K562 (cell line): Measurements from ENCODE around the gene BEST1. TPM values are rescaled to one million over a fixed set of nuclear protein-coding genes. Genes with fewer than 3 reads are reported as not detected.

Experiments used
- ARID1B ChIP-seq: fragments of 450-650 bp; IDR thresholded peaks from 2 replicates; pipeline ENCODE4 v1.6.1; 2016; ENCODE audit warnings: antibody characterized with exemption, mild to moderate bottlenecking, inconsistent platforms
- CHD2 ChIP-seq: IDR thresholded peaks from 2 replicates; pipeline ENCODE4 v1.6.1; 2011; ENCODE audit warnings: low read depth, low read length
- ELF4 ChIP-seq: fragments of 450-650 bp; formaldehyde crosslinking; IDR thresholded peaks from 2 replicates; pipeline ENCODE4 v1.4.0; 2022; ENCODE audit warnings: missing genetic modification characterization
- EP400 ChIP-seq: fragments of 450-650 bp; IDR thresholded peaks from 2 replicates; pipeline ENCODE4 v1.6.1; 2017; ENCODE audit warnings: antibody characterized with exemption, mild to moderate bottlenecking, moderate library complexity
- FOSL1 ChIP-seq: fragments of 200-800 bp; sonication (Bioruptor generic); conservative IDR thresholded peaks from 2 replicates; pipeline ENCODE4 v1.6.1; 2016; ENCODE audit warnings: missing genetic modification characterization, missing compliant biosample characterization
- MCM7 ChIP-seq, 2 experiments: fragments of 450-650 bp; IDR thresholded peaks; 2 replicates each; pipeline ENCODE4 v1.6.1; 2016 to 2018
- MTA1 ChIP-seq: fragments of 450-650 bp; IDR thresholded peaks from 2 replicates; pipeline ENCODE4 v1.6.1; 2017; ENCODE audit warnings: borderline replicate concordance
- NFYB ChIP-seq: IDR thresholded peaks from 2 replicates; pipeline ENCODE4 v1.6.1; 2011; ENCODE audit warnings: mild to moderate bottlenecking, moderate library complexity; ENCODE audit not compliant: insufficient read length; ENCODE audit errors: extremely low read depth
- POLR2AphosphoS2 ChIP-seq: IDR thresholded peaks from 2 replicates; pipeline ENCODE4 v1.6.1; 2012; ENCODE audit warnings: low read length, improper control_type of control experiment
- PTRF ChIP-seq: fragments of 450-650 bp; IDR thresholded peaks from 2 replicates; pipeline ENCODE4 v1.6.1; 2016; ENCODE audit warnings: mild to moderate bottlenecking, missing genetic modification characterization, missing compliant biosample characterization
- SMARCA5 ChIP-seq: fragments of 450-650 bp; IDR thresholded peaks from 2 replicates; pipeline ENCODE4 v1.6.1; 2016
- SRSF9 ChIP-seq: fragments of 200-400 bp; formaldehyde crosslinking; IDR thresholded peaks from 2 replicates; pipeline ENCODE4 v1.6.1; 2017; ENCODE audit warnings: low read depth, low read length, borderline replicate concordance
- TCF7 ChIP-seq: sonication (generic); IDR thresholded peaks from 2 replicates; pipeline ENCODE4 v1.6.1; 2016; ENCODE audit warnings: antibody characterized with exemption, borderline replicate concordance
- ZKSCAN1 ChIP-seq: fragments of 150-350 bp; IDR thresholded peaks from 2 replicates; pipeline ENCODE4 v1.6.1; 2016; ENCODE audit warnings: low read depth, low read length
- ZNF23 ChIP-seq: fragments of 250-450 bp; sonication (Bioruptor Pico); IDR thresholded peaks from 2 replicates; pipeline ENCODE4 v1.4.0; 2020; ENCODE audit warnings: mild to moderate bottlenecking
- ZNF696 ChIP-seq: fragments of 250-450 bp; sonication (Bioruptor Pico); conservative IDR thresholded peaks from 2 replicates; pipeline ENCODE4 v1.4.0; 2020; ENCODE audit warnings: mild to moderate bottlenecking, moderate library complexity
- polyA plus RNA-seq, 8 experiments: library from polyadenylated mRNA; depleted of rRNA in 4 of 8; stranded (reverse) in 5 of 8; unstranded in 3 of 8; fragments of >200 nt; fragmentation: Nextera tagmentation in 2 of 8; fragmentation: Illumina TruSeq in 1 of 8; extraction: Ambion mirVana in 2 of 8; extraction: Trizol in 1 of 8; gene quantifications; 2 replicates each; pipeline versions ENCODE4 v1.2.1 to v1.2.3, GENCODE V29; 2011 to 2014; ENCODE audit warnings: inconsistent platforms in 1 of 8, missing spikeins in 1 of 8
- total RNA-seq, 7 experiments: library from RNA; depleted of rRNA in 6 of 7; stranded (reverse); fragments of >200 nt in 6 of 7; fragmentation: Illumina TruSeq in 2 of 7; extraction: Trizol in 2 of 7; gene quantifications; 2 replicates each; pipeline versions ENCODE4 v1.2.1 to v1.2.3, GENCODE V29; 2011 to 2021; ENCODE audit warnings: low replicate concordance in 1 of 7
- TF ChIP-seq, protein P1 (sequence below): fragments of 250-450 bp; sonication (Bioruptor Pico); IDR thresholded peaks from 2 replicates; pipeline ENCODE4 v1.5.0; 2020; ENCODE audit warnings: mild to moderate bottlenecking, borderline replicate concordance
- TF ChIP-seq, protein P2 (sequence below): sonication (generic); formaldehyde crosslinking; IDR thresholded peaks from 2 replicates; pipeline ENCODE4 v1.8.0; 2022; ENCODE audit warnings: missing genetic modification reagents, mild to moderate bottlenecking, borderline replicate concordance
- TF ChIP-seq, protein P3 (sequence below): fragments of 150-350 bp; conservative IDR thresholded peaks from 2 replicates; pipeline ENCODE4 v1.6.1; 2014; ENCODE audit warnings: low read length
- TF ChIP-seq, protein P4 (sequence below), 3 experiments: fragments of 200-800 bp in 1 of 3; fragments of 250-450 bp in 1 of 3; fragments of 450-650 bp in 1 of 3; sonication (Bioruptor Pico) in 1 of 3; sonication (Bioruptor generic) in 1 of 3; formaldehyde crosslinking in 1 of 3; IDR thresholded peaks; 2 replicates each; pipeline versions ENCODE4 v1.6.1 to v1.8.0; 2016 to 2022; ENCODE audit warnings: mild to moderate bottlenecking in 2 of 3, missing genetic modification characterization in 2 of 3, missing compliant biosample characterization in 1 of 3, moderate library complexity in 1 of 3

BEST1 gene
- total and polyA plus RNA-seq, 9 of the 15 experiments (the other 6 are each of a cell fraction or from before 2014, with no cell fraction given), result 0.07 to 1.3 (median 0.40) TPM

DNA sequence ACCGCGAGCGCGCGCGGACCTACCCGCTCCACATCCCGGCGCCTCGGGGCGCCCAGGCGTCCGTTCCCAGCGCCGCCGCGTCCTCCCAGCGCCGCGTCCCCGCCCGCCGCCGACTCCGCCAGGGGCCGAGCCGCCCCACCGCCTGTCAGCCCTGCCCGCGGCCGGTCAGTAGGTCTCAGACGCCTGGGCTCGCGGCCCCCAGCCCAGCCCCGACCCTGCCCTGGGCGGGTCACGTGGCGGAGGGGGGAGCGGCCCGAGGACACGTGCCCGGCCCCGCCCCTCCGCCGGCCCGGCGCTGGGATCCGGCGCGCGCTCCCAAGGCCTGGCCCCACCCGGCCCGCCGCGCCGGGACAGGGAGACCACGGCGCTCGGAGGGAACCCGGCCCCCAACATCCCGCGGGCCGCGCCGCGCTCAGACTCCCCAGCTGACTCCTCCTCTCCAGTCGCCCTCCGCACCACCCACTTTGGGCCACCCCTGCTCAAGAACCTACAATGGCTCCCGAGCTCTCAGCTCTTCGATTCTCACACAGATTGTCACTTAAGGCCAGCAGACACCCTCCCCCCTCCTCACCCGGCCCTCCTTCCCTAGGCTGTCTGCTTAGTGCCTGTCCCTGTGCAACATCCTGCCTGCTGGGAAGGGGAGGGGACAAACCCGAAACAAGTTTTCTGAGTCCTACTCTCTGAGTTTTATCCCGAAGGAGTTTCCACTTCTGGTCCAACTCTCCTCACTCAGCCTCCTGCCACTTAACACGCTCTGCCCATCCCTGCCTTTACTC is 32.6 kb upstream of the BEST1 start, which contains the start of gene RAB3IL1 (continued):
- TF ChIP-seq FOSL1 (tag) (0 out of 2 replicates have a peak, but pooled peaks have one; percentile 13), MTA1 (no peak), MCM7 (IDR thresholded peaks at IDR 0.05) (no peak), ELF4 (no peak), SMARCA5 (peak; percentile 87), SRSF9 (no peak), TCF7 (no peak), ARID1B (no peak; the same call in 1 of the 2 replicates), CHD2 (no peak), PTRF (no peak), ZKSCAN1 (peak; percentile 50; the same call in 1 of the 2 replicates), ZNF23 (CRISPR knock-in tag) (no peak), NFYB (no peak), EP400 (no peak; the same call in 1 of the 2 replicates), ZNF696 (no peak), POLR2AphosphoS2 (no peak)
- TF ChIP-seq, protein P1, sequence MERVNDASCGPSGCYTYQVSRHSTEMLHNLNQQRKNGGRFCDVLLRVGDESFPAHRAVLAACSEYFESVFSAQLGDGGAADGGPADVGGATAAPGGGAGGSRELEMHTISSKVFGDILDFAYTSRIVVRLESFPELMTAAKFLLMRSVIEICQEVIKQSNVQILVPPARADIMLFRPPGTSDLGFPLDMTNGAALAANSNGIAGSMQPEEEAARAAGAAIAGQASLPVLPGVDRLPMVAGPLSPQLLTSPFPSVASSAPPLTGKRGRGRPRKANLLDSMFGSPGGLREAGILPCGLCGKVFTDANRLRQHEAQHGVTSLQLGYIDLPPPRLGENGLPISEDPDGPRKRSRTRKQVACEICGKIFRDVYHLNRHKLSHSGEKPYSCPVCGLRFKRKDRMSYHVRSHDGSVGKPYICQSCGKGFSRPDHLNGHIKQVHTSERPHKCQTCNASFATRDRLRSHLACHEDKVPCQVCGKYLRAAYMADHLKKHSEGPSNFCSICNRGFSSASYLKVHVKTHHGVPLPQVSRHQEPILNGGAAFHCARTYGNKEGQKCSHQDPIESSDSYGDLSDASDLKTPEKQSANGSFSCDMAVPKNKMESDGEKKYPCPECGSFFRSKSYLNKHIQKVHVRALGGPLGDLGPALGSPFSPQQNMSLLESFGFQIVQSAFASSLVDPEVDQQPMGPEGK (CRISPR knock-in tag), result no peak
- TF ChIP-seq, protein P2, sequence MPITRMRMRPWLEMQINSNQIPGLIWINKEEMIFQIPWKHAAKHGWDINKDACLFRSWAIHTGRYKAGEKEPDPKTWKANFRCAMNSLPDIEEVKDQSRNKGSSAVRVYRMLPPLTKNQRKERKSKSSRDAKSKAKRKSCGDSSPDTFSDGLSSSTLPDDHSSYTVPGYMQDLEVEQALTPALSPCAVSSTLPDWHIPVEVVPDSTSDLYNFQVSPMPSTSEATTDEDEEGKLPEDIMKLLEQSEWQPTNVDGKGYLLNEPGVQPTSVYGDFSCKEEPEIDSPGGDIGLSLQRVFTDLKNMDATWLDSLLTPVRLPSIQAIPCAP (CRISPR knock-in tag), result no peak
- TF ChIP-seq, protein P3, sequence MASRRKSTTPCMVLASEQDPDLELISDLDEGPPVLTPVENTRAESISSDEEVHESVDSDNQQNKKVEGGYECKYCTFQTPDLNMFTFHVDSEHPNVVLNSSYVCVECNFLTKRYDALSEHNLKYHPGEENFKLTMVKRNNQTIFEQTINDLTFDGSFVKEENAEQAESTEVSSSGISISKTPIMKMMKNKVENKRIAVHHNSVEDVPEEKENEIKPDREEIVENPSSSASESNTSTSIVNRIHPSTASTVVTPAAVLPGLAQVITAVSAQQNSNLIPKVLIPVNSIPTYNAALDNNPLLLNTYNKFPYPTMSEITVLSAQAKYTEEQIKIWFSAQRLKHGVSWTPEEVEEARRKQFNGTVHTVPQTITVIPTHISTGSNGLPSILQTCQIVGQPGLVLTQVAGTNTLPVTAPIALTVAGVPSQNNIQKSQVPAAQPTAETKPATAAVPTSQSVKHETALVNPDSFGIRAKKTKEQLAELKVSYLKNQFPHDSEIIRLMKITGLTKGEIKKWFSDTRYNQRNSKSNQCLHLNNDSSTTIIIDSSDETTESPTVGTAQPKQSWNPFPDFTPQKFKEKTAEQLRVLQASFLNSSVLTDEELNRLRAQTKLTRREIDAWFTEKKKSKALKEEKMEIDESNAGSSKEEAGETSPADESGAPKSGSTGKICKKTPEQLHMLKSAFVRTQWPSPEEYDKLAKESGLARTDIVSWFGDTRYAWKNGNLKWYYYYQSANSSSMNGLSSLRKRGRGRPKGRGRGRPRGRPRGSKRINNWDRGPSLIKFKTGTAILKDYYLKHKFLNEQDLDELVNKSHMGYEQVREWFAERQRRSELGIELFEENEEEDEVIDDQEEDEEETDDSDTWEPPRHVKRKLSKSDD, result no peak
- TF ChIP-seq, protein P4, sequence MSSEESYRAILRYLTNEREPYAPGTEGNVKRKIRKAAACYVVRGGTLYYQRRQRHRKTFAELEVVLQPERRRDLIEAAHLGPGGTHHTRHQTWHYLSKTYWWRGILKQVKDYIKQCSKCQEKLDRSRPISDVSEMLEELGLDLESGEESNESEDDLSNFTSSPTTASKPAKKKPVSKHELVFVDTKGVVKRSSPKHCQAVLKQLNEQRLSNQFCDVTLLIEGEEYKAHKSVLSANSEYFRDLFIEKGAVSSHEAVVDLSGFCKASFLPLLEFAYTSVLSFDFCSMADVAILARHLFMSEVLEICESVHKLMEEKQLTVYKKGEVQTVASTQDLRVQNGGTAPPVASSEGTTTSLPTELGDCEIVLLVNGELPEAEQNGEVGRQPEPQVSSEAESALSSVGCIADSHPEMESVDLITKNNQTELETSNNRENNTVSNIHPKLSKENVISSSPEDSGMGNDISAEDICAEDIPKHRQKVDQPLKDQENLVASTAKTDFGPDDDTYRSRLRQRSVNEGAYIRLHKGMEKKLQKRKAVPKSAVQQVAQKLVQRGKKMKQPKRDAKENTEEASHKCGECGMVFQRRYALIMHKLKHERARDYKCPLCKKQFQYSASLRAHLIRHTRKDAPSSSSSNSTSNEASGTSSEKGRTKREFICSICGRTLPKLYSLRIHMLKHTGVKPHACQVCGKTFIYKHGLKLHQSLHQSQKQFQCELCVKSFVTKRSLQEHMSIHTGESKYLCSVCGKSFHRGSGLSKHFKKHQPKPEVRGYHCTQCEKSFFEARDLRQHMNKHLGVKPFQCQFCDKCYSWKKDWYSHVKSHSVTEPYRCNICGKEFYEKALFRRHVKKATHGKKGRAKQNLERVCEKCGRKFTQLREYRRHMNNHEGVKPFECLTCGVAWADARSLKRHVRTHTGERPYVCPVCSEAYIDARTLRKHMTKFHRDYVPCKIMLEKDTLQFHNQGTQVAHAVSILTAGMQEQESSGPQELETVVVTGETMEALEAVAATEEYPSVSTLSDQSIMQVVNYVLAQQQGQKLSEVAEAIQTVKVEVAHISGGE (CRISPR knock-in tag; IDR thresholded peaks at IDR 0.05), result no peak
